Lower leg skin (tissue), 4 donors: ENCODE measurements around the gene UBL7. TPM values are rescaled to one million over a fixed set of nuclear protein-coding genes. Genes with fewer than 3 reads are reported as not detected.

Source experiments
- DNase-seq, 2 donors: peaks; one replicate each; pipeline ENCODE4 v3.0.0-alpha.2; 2019; ENCODE audit warnings: low spot score in 2 of 2
- H3K4me3 ChIP-seq: fragments of 200-600 bp; sonication (generic); 2 replicates; pipeline ENCODE4 v1.5.1; 2017; ENCODE audit warnings: mild to moderate bottlenecking, low read depth; ENCODE audit not compliant: poor library complexity, severe bottlenecking
- POLR2A ChIP-seq, 2 donors: fragments of 450-650 bp; IDR thresholded peaks; one replicate each; pipeline ENCODE4 v1.6.1; 2016 to 2017; ENCODE audit warnings: antibody characterized with exemption in 2 of 2, mild to moderate bottlenecking in 1 of 2, moderate library complexity in 1 of 2
- WGBS, 2 donors: methylation state at CpG; one replicate each; pipeline ENCODE4 v1.1.5; 2018; 5-methylcytosine and 5-hydroxymethylcytosine counted together
- intact Hi-C: fragments of 100-400 bp; cut with DNase I; formaldehyde crosslinking; loops from one replicate; pipeline ENCODE4 v1.15.0; 2023; ENCODE audit warnings: low total_unique reads
- total RNA-seq, 4 donors: library from RNA; depleted of rRNA; stranded (reverse); fragments of >200 nt; gene quantifications; one replicate each; pipeline ENCODE4 v1.1.0, GENCODE V29; 2016
- TF ChIP-seq, protein P1 (sequence below), 3 donors: fragments of 450-650 bp; IDR thresholded peaks; one replicate each; pipeline ENCODE4 v1.5.1; 2016; ENCODE audit warnings: antibody characterized with exemption in 3 of 3, mild to moderate bottlenecking in 3 of 3, moderate library complexity in 2 of 3

UBL7 gene
- total RNA-seq, 4 donors from 2014 or later = 54.4 to 113 (median 82.3) TPM

DNA sequence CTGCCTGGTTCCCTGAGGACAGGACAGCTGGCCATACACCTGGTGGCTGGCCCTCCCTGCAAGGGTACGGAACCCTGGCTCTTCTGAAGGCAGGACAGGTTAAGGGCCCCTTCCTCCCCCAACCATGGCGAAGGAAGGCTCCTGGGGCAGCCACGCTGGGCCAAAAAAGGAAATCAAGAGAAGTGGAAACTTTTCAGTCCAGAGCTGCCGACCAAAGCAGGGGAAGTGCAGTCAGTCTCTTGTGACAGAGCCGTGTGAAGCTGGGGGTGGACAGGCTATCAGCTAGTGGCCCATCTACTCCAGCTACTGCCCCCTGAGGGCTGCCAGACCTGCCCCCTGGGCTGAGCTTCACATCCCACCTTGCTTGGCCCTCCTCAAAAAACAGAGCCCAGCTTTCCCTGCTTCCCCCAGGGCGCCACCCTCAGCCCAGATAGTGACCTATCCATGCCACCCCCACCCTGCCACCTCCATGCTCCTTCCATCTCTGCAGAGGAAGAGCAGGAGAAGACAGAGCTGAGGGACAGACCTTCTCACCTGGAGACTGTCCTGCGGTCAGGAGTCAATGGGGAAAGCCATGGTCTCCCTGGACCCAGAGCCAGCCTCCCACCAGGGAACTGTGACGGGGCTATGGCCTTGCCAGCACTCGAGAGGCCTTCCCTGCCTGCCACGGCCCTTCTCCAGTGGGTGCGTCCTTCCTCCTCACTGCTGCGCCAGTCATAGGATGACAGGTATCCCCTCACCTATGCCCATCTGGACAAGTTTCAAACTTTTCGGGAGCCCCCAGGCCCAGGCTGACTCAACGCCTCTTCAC, 31.8 kb downstream of the UBL7 start:
- intact Hi-C loops = no loop called here
- TF ChIP-seq, protein P1, sequence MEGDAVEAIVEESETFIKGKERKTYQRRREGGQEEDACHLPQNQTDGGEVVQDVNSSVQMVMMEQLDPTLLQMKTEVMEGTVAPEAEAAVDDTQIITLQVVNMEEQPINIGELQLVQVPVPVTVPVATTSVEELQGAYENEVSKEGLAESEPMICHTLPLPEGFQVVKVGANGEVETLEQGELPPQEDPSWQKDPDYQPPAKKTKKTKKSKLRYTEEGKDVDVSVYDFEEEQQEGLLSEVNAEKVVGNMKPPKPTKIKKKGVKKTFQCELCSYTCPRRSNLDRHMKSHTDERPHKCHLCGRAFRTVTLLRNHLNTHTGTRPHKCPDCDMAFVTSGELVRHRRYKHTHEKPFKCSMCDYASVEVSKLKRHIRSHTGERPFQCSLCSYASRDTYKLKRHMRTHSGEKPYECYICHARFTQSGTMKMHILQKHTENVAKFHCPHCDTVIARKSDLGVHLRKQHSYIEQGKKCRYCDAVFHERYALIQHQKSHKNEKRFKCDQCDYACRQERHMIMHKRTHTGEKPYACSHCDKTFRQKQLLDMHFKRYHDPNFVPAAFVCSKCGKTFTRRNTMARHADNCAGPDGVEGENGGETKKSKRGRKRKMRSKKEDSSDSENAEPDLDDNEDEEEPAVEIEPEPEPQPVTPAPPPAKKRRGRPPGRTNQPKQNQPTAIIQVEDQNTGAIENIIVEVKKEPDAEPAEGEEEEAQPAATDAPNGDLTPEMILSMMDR (IDR thresholded peaks at IDR 0.05) = no peak
- no peak for TF ChIP-seq POLR2A (IDR thresholded peaks at IDR 0.05)
- WGBS, 2 donors = 89 to 91% methylated on average over 12 to 14 of the region's 14 CpGs
- no peak for DNase-seq
- H3K4me3 ChIP-seq = no peak overlapping the region

DNA sequence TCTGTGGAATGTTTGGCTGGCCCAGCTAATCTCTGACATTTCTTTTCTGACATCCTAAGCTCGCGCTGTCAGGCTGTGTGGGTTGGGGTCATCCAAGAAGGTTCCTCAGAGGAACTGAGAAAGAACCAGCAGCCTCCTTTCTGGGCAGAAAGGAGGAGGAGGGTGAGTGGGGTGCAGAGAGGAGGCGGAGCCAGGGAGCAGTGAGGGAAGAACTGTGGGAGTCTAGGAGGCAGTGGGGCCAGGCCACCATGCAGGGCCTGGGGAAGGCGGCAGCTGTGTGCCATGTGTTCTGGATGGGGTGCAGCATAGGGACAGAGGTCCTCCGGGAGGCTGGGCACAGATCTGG, 32.5 kb downstream of the UBL7 start:
- DNase-seq = no peak
- 80 to 89% methylated on average over 5 of the region's 5 CpGs for WGBS, 2 donors
- TF ChIP-seq, protein P1 (IDR thresholded peaks at IDR 0.05) = no peak
- no peak for TF ChIP-seq POLR2A (IDR thresholded peaks at IDR 0.05)
- H3K4me3 ChIP-seq = no peak overlapping the region
- intact Hi-C loops = no loop called here

DNA sequence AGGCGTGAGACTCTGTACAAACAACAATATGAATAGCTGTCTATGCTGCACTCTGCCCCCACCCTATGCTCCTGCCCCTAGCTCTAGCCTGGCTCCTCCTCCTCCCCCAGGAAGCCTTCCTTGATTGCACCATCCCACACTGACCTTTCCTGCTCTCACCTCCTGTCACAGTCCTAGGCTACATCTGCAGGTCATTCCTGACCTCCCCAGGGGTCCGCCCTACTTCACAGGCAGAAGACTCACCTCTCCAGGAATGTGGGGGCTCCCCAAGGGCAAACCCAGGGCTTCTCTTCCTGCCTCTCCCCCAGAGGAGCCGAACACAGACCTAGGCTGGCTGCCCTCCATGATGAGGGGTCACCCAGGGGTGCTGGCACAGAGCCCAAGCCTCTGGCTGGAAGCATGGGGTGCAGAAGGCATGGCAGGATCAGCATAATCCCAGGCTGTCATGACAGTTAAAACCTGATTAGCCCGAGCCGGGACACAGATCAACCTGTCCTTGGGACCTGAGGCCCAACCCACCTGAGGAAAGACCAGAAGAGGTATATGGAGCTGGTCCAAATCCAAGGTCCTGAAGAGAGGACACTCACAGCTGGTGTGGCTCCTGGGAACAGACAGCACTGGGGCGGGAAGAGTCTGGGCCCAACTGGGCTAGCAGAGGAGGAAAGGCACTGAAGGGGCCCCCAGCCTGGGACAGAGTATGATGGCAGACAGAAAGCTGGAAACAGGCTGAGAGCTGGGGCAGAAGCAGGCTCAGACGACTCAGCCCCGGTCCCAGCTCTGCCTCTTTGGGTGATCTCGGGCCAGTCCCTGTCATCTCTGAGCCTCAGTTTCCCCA, 33.1 kb downstream of the UBL7 start:
- H3K4me3 ChIP-seq = no peak overlapping the region
- WGBS, 2 donors = 78 to 88% methylated on average over 9 of the region's 9 CpGs
- TF ChIP-seq, protein P1 (IDR thresholded peaks at IDR 0.05) = no peak
- no peak for TF ChIP-seq POLR2A (IDR thresholded peaks at IDR 0.05)
- DNase-seq = no peak
- intact Hi-C loops = no loop called here

DNA sequence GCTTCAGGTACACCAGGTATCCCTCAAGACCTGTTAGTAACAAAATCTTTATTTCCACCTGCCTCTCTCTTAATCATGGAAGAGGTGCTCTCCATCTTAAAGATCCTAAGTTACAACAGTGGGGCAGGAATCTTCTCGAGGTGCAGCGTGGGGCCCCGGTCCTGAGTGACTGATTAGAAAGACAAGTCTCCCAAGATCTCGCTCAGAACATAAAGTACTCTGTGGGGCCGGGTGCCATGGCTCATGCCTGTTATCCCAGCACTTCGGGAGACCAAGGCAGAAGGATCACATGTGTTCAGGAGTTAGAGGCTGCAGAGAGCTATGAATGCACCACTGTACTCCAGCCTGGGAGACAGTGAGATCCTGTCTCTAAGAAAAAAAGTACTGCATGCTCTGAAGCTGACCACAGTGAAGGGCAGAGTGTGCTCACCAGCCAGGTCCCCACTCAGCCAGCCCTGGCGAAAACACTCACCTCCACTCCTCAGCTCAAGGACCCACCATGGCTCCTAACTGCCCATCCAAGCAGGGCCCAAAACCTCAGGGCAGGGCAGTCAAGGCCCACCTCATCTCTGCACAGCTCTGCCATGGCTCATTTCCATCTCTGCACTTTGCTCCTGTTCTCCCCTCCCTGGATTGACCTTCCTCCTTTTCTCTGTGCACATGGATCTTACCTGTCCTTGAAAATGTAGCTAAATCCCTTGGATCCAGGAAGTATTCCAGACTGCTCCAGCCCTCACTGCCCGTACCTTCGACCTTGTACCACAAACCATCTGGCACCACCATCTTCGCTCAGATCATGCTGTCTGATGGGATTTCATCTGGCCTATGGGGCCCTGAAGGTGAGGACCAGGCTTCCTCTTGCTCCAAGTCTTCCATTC, 34.3 kb downstream of the UBL7 start:
- TF ChIP-seq POLR2A (IDR thresholded peaks at IDR 0.05) = no peak
- TF ChIP-seq, protein P1 (IDR thresholded peaks at IDR 0.05) = no peak
- no peak for DNase-seq
- H3K4me3 ChIP-seq = no peak overlapping the region
- 87 to 89% methylated on average over 10 of the region's 10 CpGs for WGBS, 2 donors
- intact Hi-C loops = no loop called here

DNA sequence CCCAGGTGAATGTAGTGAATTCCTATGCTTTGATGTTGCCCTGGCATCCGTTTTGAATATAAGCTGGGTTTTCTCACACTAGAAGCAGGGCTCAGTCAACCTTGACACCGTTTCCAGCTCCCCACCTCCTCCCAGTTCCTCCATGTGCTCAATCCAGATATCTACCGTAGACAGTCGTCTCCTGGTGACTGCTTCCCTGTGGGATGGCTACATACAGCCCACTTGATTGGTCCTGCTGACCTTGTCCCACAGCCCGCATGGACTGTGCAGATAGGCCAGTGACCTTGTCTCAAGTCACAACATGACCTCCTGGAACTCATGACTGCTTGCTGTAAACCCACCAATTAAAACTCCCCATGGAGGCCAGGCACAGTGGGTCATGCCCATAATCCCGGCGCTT, 35.3 kb downstream of the UBL7 start:
- intact Hi-C loops = no loop called here
- no peak for TF ChIP-seq POLR2A (IDR thresholded peaks at IDR 0.05)
- TF ChIP-seq, protein P1 (IDR thresholded peaks at IDR 0.05) = no peak
- H3K4me3 ChIP-seq = no peak overlapping the region
- WGBS, 2 donors = 85 to 89% methylated on average over 7 of the region's 7 CpGs
- DNase-seq = no peak
